ENCODE results near the gene NACA2. TPM values are rescaled to one million over a fixed set of nuclear protein-coding genes. Genes with fewer than 3 reads are reported as not detected.

The NACA2 gene
- polyA plus RNA-seq, 1 donor (not counting 4 experiments of a cell fraction or from before 2014, with no cell fraction given): 0.79 TPM

DNA sequence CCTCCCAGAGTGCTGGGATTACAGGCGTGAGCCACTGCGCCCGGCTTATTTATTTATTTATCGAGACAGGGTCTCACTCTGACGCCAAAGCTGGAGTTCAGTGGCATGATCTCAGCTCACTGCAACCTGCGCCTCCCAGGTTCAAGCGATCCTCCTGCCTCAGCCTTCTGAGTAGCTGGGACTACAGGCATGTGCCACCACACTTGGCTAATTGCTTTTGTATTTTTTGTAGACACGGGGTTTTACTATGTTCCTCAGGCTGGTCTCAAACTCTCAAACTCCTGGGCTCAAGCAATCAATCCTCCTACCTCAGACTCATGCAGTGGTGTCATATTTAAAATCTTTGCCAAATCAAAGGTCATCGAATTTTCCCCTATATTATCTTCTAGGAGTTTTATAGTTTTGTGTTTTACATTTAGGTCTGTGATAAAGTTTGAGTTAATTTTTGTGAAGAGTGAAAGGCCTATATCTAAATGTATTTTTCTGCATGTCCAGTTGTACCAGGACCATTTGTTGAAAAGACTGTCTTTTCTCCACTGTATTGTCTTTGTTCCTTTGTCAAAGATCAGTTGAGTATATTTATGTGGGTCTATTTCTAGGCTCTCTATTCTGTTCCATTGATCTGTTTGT, 47.1 kb downstream of the NACA2 start:
- TF ChIP-seq CTCF (optimal IDR thresholded peaks at IDR 0.05 in 1 of 3, IDR thresholded peaks at IDR 0.05 in 1 of 3, conservative IDR thresholded peaks at IDR 0.05 in 1 of 3; ENCODE audit: extremely low read depth in 1 of 3, insufficient read depth in 2 of 3, low read length in 3 of 3) (no peak), EZH2 (IDR thresholded peaks at IDR 0.05; ENCODE audit: low read length) (no peak)
- Histone ChIP-seq H3K79me2 (ENCODE audit: control insufficient read depth, insufficient read depth, low read length) (no peaks in the 10 kb centered on the region), H2AFZ (ENCODE audit: control insufficient read depth, low read length) (no peak overlapping the region), H3K4me1 (ENCODE audit: control insufficient read depth, extremely low read depth, insufficient read depth, low read length) (no peaks in the 10 kb centered on the region), H3K9me3 (ENCODE audit: control insufficient read depth, low read depth, low read length) (no peaks in the 10 kb centered on the region), H4K20me1 (ENCODE audit: control insufficient read depth, extremely low read depth, insufficient read depth, low read length) (no peaks in the 10 kb centered on the region), H3K4me3 (ENCODE audit: control insufficient read depth in 2 of 3, extremely low read depth in 1 of 3, insufficient read depth in 2 of 3, low read depth in 1 of 3, low read length in 3 of 3) (no peak overlapping the region), H3K27ac (ENCODE audit: control insufficient read depth, insufficient read depth, low read length) (no peak overlapping the region), H3K9me1 (ENCODE audit: control insufficient read depth, extremely low read depth, insufficient read depth, low read length) (no peaks in the 10 kb centered on the region), H3K9ac (ENCODE audit: control insufficient read depth, extremely low read depth, insufficient read depth, low read length) (no peak overlapping the region), H3K4me2 (ENCODE audit: control insufficient read depth, extremely low read depth, insufficient read depth, low read depth, low read length) (no peak overlapping the region), H3K27me3 (ENCODE audit: control insufficient read depth, extremely low read depth, insufficient read depth, low read length) (no peaks in the 10 kb centered on the region), H3K36me3 (ENCODE audit: control insufficient read depth in 2 of 2, extremely low read depth in 1 of 2, insufficient read depth in 2 of 2, low read length in 2 of 2) (no peaks in the 10 kb centered on the region)
- FAIRE-seq: no peak
- dilution Hi-C loops (cut with MboI; ENCODE audit: extremely low pct_ligation_motif_present, low sequenced_read_pairs): no loop called here
- DNase-seq (ENCODE audit: low read depth, low spot score): no peak

DNA sequence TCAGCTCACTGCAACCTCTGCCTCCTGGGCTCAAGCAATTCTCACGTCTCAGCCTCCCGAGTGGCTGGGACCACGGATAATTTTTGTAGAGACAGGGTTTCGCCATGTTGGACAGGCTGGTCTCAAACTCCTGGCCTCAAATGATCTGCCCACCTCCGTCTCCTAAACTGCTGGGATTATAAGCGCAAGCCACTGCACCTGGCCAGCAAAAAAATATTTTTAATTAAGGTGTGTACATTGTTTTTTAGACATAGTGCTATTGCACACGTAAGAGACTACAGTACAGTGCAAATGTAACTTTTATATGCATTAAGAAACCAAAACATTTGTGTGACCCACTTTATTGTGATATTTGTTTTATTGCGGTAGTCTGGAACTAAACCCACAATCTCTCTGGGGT, 49.0 kb downstream of the NACA2 start:
- DNase-seq (ENCODE audit: low read depth, low spot score): no peak
- H2AFZ ChIP-seq (ENCODE audit: control insufficient read depth, low read length): no peak overlapping the region
- H3K27ac ChIP-seq (ENCODE audit: control insufficient read depth, insufficient read depth, low read length): no peak overlapping the region
- dilution Hi-C loops (cut with MboI; ENCODE audit: extremely low pct_ligation_motif_present, low sequenced_read_pairs): no loop called here
- TF ChIP-seq EZH2 (IDR thresholded peaks at IDR 0.05; ENCODE audit: low read length): no peak
- TF ChIP-seq CTCF (optimal IDR thresholded peaks at IDR 0.05 in 1 of 3, IDR thresholded peaks at IDR 0.05 in 1 of 3, conservative IDR thresholded peaks at IDR 0.05 in 1 of 3; ENCODE audit: extremely low read depth in 1 of 3, insufficient read depth in 2 of 3, low read length in 3 of 3): no peak
- H4K20me1 ChIP-seq (ENCODE audit: control insufficient read depth, extremely low read depth, insufficient read depth, low read length): no peaks in the 10 kb centered on the region
- H3K36me3 ChIP-seq (ENCODE audit: control insufficient read depth in 2 of 2, extremely low read depth in 1 of 2, insufficient read depth in 2 of 2, low read length in 2 of 2): no peaks in the 10 kb centered on the region
- no peaks in the 10 kb centered on the region for H3K9me1 ChIP-seq (ENCODE audit: control insufficient read depth, extremely low read depth, insufficient read depth, low read length)
- no peaks in the 10 kb centered on the region for H3K79me2 ChIP-seq (ENCODE audit: control insufficient read depth, insufficient read depth, low read length)
- H3K4me3 ChIP-seq (ENCODE audit: control insufficient read depth in 2 of 3, extremely low read depth in 1 of 3, insufficient read depth in 2 of 3, low read depth in 1 of 3, low read length in 3 of 3): no peak overlapping the region
- H3K9ac ChIP-seq (ENCODE audit: control insufficient read depth, extremely low read depth, insufficient read depth, low read length): no peak overlapping the region
- no peak overlapping the region for H3K4me2 ChIP-seq (ENCODE audit: control insufficient read depth, extremely low read depth, insufficient read depth, low read depth, low read length)
- H3K4me1 ChIP-seq (ENCODE audit: control insufficient read depth, extremely low read depth, insufficient read depth, low read length): no peaks in the 10 kb centered on the region
- H3K27me3 ChIP-seq (ENCODE audit: control insufficient read depth, extremely low read depth, insufficient read depth, low read length): no peaks in the 10 kb centered on the region
- H3K9me3 ChIP-seq (ENCODE audit: control insufficient read depth, low read depth, low read length): no peaks in the 10 kb centered on the region
- FAIRE-seq: no peak

Measured in keratinocyte (primary cell).